ENCODE measurements around the gene SLC16A7.
"Not testable (repeated sequence)": the region's sequence is repeated elsewhere in the genome, so short reads cannot be mapped to it uniquely, and the experiment has no call there.

SLC16A7 gene

DNA sequence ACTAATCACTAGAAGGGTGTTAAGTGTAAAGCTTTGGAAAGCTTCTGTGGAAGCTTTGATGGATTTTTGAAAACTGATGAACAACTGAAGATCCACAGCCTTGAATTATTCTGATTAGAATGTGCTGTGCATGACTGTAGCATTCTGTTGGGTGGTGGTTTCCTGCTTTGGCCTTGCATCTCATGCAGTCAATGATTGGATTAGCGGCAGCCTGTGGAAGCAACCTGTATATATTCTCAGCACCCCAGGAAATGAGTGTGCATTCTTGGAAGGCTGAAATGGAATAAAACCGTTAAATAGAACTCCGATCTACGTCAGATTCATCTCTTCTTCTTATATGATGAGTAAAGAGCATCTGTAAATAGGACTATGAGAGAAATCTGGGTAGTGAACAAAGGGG lies 120.2 kb downstream of the SLC16A7 start:
- Mint-ChIP-seq H3K4me1 (peaks cover 5% of the 10 kb centered on the region), H3K27me3 (no peaks in the 10 kb centered on the region), H3K36me3 (ENCODE audit: low read depth) (peaks cover 29% of the 10 kb centered on the region), H3K4me3 (no peak overlapping the region), H3K27ac (no peak overlapping the region), H3K9me3 (no peaks in the 10 kb centered on the region)
- ATAC-seq (no peak), DNase-seq (no peak)

DNA sequence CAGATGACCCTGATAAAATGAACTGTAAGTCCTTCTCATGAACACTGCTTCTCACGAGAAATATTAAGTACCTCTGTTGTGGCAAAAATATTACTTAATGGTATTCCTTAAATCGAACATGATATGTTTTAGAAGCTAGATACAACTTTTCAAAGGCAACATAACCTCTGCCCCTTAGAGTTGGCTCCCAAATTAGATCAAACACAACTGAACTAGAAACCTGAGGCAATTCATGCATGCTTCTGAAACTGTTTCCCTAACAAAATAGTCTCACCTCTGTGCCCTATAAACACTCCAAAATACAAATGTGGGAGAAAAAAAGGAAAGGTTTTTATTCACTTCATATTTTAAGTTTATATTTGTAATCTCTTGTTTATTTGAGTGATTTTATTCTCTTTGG lies 121.6 kb downstream of the SLC16A7 start:
- no peaks in the 10 kb centered on the region for H3K27me3 Mint-ChIP-seq
- H3K36me3 Mint-ChIP-seq (ENCODE audit: low read depth) = peaks cover 22% of the 10 kb centered on the region
- no peak for ATAC-seq
- H3K4me1 Mint-ChIP-seq = peaks cover 5% of the 10 kb centered on the region
- H3K4me3 Mint-ChIP-seq = no peak overlapping the region
- H3K27ac Mint-ChIP-seq = no peak overlapping the region
- H3K9me3 Mint-ChIP-seq = no peaks in the 10 kb centered on the region
- no peak for DNase-seq

DNA sequence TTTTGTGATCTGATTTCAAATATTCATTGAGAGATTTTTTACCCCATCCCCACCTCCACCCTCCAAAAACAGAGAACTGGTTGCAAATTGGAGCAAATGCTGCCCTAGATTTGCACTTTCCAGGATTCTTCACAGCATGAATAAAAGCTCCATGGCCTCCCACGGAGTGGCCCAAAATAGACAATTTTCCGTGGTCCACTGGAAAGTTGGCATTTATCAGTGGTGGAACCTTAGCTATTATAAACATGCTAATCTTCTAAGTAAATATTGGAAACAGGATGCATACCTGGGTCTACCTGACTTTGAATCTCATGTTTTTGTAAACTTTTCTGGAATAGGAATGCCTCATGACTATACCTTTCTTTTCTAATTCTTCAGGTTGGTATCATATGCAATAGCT lies 123.9 kb downstream of the SLC16A7 start:
- no peaks in the 10 kb centered on the region for H3K27me3 Mint-ChIP-seq
- H3K4me1 Mint-ChIP-seq = peaks cover 2% of the 10 kb centered on the region
- no peak overlapping the region for H3K4me3 Mint-ChIP-seq
- no peak for DNase-seq
- no peak for ATAC-seq
- peaks cover 10% of the 10 kb centered on the region for H3K36me3 Mint-ChIP-seq (ENCODE audit: low read depth)
- H3K9me3 Mint-ChIP-seq = no peaks in the 10 kb centered on the region
- H3K27ac Mint-ChIP-seq = no peak overlapping the region

DNA sequence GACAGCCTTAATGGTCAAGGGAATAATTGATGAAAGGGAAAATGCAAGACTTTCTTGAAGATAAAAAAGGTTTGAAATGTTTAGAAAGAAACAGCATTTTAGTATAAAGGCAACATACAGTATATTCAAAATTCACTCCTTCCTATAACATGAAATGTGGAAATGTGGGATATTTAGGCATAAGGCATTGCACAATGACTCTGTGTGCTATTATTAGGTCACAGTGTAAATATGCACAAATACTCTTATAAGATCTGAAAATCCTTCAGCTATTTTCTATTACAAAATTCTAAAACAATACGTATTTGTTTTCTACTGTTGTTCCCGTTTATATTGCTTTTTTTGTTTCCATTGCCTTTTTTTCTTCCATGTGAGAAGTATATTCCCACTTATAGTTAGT lies 127.7 kb downstream of the SLC16A7 start:
- DNase-seq = no peak
- no peak overlapping the region for H3K4me3 Mint-ChIP-seq
- no peak overlapping the region for H3K27ac Mint-ChIP-seq
- no peaks in the 10 kb centered on the region for H3K27me3 Mint-ChIP-seq
- no peaks in the 10 kb centered on the region for H3K4me1 Mint-ChIP-seq
- no peak for ATAC-seq
- H3K36me3 Mint-ChIP-seq (ENCODE audit: low read depth) = peaks cover 14% of the 10 kb centered on the region
- no peaks in the 10 kb centered on the region for H3K9me3 Mint-ChIP-seq

DNA sequence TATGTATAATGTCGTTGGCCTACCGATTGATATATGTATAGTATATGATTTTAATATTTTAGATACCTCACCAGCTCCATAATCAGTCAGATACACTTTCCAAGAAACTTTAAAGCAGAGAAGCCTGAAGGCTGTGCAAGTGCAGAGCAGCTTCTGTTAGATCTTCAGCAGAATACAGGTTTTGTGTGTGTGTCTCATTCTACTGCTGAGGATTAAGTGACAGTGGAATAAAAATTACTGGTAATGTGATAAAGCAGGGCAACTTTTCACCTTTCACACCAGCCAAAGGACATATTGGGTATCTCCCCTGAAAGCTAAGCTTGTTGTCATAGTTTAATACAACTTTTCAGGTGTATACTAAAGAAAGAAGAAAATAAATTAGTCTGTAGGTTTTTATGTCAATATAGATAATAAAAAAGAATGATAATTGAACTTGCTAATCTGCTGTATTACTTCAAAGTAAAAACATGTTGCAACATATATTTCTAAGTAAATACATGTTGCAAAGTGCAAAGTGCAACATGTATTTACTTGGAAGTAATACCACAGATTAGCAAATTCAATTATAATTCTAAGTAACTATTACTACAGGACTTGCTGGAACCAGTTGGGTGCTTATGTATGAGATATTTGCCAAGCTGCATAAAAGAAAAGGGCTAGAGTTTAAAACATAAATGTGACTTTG lies 128.3 kb downstream of the SLC16A7 start:
- Mint-ChIP-seq H3K9me3 (no peaks in the 10 kb centered on the region), H3K27ac (no peak overlapping the region), H3K27me3 (no peaks in the 10 kb centered on the region), H3K36me3 (ENCODE audit: low read depth) (peaks cover 13% of the 10 kb centered on the region), H3K4me1 (no peaks in the 10 kb centered on the region), H3K4me3 (no peak overlapping the region)
- no peak for ATAC-seq
- no peak for DNase-seq

DNA sequence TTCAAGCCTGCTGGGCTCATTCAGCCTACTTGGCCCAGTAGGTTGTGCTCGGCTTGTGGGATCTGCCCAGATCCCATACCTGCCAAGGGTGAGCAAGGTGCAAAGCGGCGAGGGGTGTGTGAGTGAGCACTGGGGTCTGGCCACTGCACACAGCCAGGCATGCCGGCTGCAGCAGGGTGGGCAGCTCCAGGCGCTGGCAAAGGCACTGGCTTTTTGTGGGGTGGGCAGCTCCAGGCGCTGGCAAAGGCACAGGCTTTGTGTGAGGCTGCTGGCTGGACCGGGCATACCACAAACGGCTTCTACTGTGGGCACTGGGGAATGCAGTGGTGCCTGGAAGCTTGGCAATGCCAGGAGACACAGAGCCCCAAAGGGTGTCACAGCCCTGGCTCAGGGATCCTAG lies 137.4 kb downstream of the SLC16A7 start:
- Mint-ChIP-seq H3K27ac (no peak overlapping the region), H3K9me3 (peaks cover 3% of the 10 kb centered on the region), H3K4me1 (peaks cover 8% of the 10 kb centered on the region), H3K4me3 (no peak overlapping the region), H3K27me3 (no peaks in the 10 kb centered on the region), H3K36me3 (ENCODE audit: low read depth) (peaks cover 13% of the 10 kb centered on the region)
- DNase-seq (no peak), ATAC-seq (no peak)

DNA sequence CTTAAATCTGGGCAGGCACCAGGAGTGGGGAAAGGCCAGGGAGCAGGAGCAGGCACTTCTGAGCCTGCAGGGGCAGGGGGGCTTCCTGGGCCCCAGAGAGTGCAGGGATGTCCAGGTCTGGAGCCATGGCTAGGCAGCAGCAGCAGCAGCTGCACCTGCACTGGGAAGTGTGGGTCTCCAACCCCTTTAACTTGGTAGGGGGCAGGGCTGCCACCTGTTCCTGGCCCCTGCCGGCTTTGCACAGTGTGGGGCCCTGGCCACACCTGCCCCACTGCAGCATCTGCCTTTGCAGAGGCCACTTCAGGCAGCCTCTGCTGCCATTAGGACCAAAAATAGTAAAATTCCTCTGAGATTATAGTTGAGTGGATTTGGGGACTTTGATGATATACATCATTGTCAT lies 138.5 kb downstream of the SLC16A7 start:
- Mint-ChIP-seq H3K4me3 (no peak overlapping the region), H3K27ac (no peak overlapping the region), H3K4me1 (peaks cover 9% of the 10 kb centered on the region), H3K9me3 (peaks cover 7% of the 10 kb centered on the region), H3K36me3 (ENCODE audit: low read depth) (peaks cover 16% of the 10 kb centered on the region), H3K27me3 (no peaks in the 10 kb centered on the region)
- ATAC-seq (no peak), DNase-seq (no peak)

DNA sequence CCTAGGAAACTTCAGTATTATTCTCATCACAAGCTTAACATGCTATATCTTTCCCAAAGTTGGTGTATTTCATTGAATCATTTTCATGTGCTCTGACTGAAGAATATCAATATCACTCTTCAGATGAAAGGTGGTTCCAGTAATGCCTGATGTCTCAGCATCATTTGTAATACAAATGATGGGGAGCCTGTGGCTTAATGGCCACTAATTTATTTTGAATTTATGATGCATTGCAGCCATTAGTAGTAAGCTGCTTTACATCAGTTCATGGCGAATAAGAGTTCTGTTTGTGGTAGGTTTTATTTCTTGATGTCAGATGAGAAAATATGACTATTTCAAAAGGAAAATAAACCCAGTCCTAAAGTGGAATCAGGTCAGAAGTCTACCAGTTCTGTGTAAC lies 139.4 kb downstream of the SLC16A7 start:
- Mint-ChIP-seq H3K27me3 (no peaks in the 10 kb centered on the region), H3K4me1 (peaks cover 9% of the 10 kb centered on the region), H3K9me3 (peaks cover 7% of the 10 kb centered on the region), H3K27ac (no peak overlapping the region), H3K36me3 (ENCODE audit: low read depth) (peaks cover 16% of the 10 kb centered on the region), H3K4me3 (no peak overlapping the region)
- DNase-seq (no peak), ATAC-seq (no peak)

DNA sequence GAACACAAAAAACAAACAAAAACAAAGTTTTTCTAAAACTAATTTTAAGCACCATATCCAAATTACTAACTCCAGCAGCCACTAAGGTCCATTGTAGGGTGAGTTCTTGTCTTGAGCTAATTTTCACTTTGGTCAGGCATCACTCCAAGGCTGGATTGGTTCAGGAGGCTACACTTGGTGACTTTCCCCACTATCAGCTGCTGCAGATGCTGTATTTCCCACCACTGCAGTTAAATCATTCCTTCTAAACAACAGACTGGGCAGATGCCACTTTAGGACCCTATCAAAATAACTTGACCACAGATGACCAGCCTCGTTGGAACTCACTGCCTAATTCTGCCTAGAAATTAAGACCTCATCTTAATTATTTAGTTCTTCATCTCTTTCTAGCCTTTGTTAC lies 140.5 kb downstream of the SLC16A7 start:
- no peak for DNase-seq
- Mint-ChIP-seq H3K36me3 (ENCODE audit: low read depth) (peaks cover 19% of the 10 kb centered on the region), H3K9me3 (peaks cover 7% of the 10 kb centered on the region), H3K4me1 (peaks cover 9% of the 10 kb centered on the region), H3K27me3 (no peaks in the 10 kb centered on the region), H3K27ac (no peak overlapping the region), H3K4me3 (no peak overlapping the region)
- no peak for ATAC-seq

DNA sequence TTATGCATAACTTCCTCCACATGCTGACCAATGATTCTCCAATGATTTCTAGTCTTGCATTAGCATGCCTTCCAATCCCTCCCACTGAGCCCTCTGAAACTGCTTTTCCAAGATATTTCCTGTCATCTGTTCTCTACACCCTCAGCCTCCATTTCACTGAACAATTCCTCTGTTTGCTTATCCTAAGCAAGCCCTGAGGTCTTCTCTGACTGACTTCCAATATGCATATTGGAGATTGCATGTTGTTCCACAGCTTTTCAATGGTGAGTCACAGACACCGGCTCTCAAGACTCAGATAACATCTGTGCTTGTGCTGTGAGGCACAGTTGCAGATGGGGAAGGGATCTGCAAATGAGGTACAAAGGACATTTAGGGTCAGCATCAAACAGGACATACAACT lies 141.0 kb downstream of the SLC16A7 start:
- H3K36me3 Mint-ChIP-seq (ENCODE audit: low read depth) = peaks cover 21% of the 10 kb centered on the region
- no peak overlapping the region for H3K27ac Mint-ChIP-seq
- no peak overlapping the region for H3K4me3 Mint-ChIP-seq
- no peak for DNase-seq
- peaks cover 7% of the 10 kb centered on the region for H3K9me3 Mint-ChIP-seq
- H3K27me3 Mint-ChIP-seq = no peaks in the 10 kb centered on the region
- ATAC-seq = no peak
- H3K4me1 Mint-ChIP-seq = peaks cover 9% of the 10 kb centered on the region

DNA sequence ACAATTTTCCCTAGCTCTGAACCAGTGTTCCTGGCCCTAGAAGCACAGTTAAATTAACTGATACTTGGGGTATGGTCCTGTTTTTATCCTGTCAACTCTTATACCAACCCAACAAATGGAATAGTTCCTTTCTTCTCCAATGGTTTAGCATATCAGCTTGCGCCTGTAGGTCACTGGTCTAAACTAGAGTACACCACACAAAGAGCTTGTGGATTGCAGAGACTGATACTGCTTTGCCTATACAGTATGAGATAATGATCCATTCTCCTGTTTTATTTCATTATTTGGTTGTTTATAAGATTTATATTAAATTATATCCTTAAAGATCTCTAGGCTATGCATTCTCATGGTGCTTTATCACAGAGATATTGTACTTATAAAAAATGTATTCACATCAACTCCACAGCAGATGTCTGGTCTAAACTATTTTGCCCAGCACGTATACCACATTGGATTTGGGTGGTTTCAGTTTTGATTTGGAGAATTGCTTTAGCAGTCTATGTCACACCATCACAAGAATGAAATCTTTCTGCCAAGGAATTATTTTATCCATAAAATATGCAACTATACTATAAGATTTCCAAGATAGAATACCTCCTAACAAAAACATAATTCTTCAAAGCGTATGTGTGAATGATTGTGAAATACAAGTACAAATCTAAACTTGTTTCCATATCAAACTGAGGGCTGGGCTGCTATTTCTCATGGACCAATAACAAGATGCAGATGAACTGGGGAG lies 142.1 kb downstream of the SLC16A7 start:
- Mint-ChIP-seq H3K27ac (no peak overlapping the region), H3K36me3 (ENCODE audit: low read depth) (peaks cover 21% of the 10 kb centered on the region)
- DNase-seq = no peak

DNA sequence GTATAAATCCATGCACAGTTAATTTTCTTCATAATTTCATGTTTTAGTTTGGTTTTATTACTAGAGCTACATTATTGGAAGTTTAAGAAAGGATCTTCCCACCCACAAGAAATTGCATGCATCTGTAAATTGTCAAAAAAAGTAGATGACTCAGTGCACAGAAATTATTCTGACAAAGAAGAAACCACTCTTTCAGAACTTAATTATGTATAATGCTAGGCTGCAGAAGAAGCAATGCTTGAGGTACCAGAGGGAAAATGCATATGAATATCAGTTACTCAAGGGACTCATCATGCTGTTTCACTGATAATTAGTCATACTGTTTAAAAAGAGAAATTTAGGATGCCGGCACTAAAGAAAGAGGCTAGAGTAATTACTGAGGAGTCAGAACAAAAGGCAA lies 147.0 kb downstream of the SLC16A7 start:
- no peak overlapping the region for H3K4me3 Mint-ChIP-seq
- ATAC-seq (no peak), DNase-seq (no peak)
- peaks cover 46% of the 10 kb centered on the region for H3K36me3 Mint-ChIP-seq (ENCODE audit: low read depth)
- no peaks in the 10 kb centered on the region for H3K27me3 Mint-ChIP-seq
- peaks cover 26% of the 10 kb centered on the region for H3K9me3 Mint-ChIP-seq
- H3K27ac Mint-ChIP-seq = no peak overlapping the region
- H3K4me1 Mint-ChIP-seq = peaks cover 2% of the 10 kb centered on the region

More for the DNA sequence above, 142.1 kb downstream of the SLC16A7 start:
- Mint-ChIP-seq H3K4me3 (no peak overlapping the region), H3K27me3 (no peaks in the 10 kb centered on the region), H3K4me1 (peaks cover 9% of the 10 kb centered on the region), H3K9me3 (peaks cover 7% of the 10 kb centered on the region)
- no peak for ATAC-seq

DNA sequence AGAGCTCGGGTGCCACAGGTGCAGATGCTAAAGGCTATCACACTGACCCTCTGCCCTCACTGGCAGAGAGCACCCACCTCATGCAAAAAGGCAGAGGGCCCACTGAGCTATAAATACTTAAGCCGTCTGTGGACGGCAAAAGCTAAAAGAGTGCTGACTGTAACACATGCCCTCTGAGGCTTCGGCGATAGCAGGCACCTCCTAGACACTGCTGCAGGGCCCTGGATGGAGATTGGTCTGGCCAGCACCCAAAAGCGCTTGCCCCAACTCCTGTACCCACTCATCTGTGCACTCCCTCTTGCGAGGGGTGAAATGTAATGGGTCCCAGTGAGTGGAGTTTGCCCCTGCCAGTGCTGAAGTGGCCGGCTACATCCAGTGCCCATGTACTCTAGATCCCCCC lies 148.7 kb downstream of the SLC16A7 start:
- peaks cover 51% of the 10 kb centered on the region for H3K36me3 Mint-ChIP-seq (ENCODE audit: low read depth)
- no peaks in the 10 kb centered on the region for H3K27me3 Mint-ChIP-seq
- H3K4me1 Mint-ChIP-seq = no peaks in the 10 kb centered on the region
- H3K9me3 Mint-ChIP-seq = peaks cover 23% of the 10 kb centered on the region
- no peak overlapping the region for H3K27ac Mint-ChIP-seq
- DNase-seq = no peak
- no peak for ATAC-seq
- no peak overlapping the region for H3K4me3 Mint-ChIP-seq

DNA sequence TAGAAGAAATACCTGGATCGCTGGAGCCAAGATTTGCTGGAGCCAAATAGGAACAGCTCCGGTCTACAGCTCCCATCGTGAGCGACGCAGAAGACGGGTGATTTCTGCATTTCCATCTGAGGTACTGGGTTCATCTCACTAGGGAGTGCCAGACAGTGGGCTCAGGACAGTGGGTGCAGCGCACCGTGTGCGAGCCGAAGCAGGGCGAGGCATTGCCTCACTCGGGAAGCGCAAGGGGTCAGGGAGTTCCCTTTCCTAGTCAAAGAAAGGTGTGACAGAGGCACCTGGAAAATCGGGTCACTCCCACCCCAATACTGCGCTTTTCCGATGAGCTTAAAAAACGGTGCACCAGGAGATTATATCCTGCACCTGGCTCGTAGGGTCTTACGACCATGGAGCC lies 155.3 kb downstream of the SLC16A7 start:
- H3K4me1 Mint-ChIP-seq, ATAC-seq, H3K27ac Mint-ChIP-seq, DNase-seq, H3K27me3 Mint-ChIP-seq, H3K4me3 Mint-ChIP-seq: not testable (repeated sequence)
- Mint-ChIP-seq H3K36me3 (ENCODE audit: low read depth) (peaks cover 27% of the 10 kb centered on the region), H3K9me3 (peaks cover 25% of the 10 kb centered on the region)

DNA sequence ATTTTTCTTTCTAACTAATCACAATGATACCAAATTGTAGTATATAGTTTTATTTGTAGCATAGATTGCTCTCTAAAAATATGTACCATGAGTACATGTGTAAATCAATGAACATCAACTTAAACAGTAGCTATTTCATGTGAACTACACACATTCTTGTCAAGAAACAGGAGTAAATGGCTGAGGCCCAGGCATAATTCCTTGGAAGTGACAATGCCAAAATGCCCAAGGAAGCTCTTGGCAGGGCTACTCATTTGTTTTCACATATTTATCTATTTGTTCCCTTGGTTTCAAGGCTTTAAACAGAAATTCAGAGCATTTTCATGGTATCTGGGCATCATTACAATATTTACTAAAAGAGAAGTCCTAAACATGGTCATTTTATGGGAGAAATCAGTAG lies 165.7 kb downstream of the SLC16A7 start:
- Mint-ChIP-seq H3K4me1 (peaks cover 4% of the 10 kb centered on the region), H3K27me3 (no peaks in the 10 kb centered on the region), H3K4me3 (no peak overlapping the region), H3K27ac (no peak overlapping the region), H3K9me3 (peaks cover 8% of the 10 kb centered on the region), H3K36me3 (ENCODE audit: low read depth) (peaks cover 17% of the 10 kb centered on the region)
- ATAC-seq = no peak
- DNase-seq = no peak

Measured in activated naive CD8-positive, alpha-beta T cell treated with anti-CD3 and anti-CD28 coated beads, Interleukin-2, amount 50 U/mL, for 24 hours (primary cell).